ENCODE measurements around the gene CXCL10.
"Not testable (repeated sequence)": the region's sequence is repeated elsewhere in the genome, so short reads cannot be mapped to it uniquely, and the experiment has no call there.

The CXCL10 gene

GRCh38 chr4:76023389-76023788 lies at the start of gene CXCL10:
Gene CXCL10 (minus strand): TSS chr4:76023497. CDS start chr4:76023431, 66 bp downstream.
- DNase-seq: no peak

- no peak for DNase-seq
These were observed 49.5 kb upstream of the CXCL10 start for GRCh38 chr4:76072760-76073159.

- peak; percentile 80 for DNase-seq
These were observed 44.5 kb upstream of the CXCL10 start for GRCh38 chr4:76067652-76068286.

GRCh38 chr4:76066546-76066945 lies 43.2 kb upstream of the CXCL10 start:
- no peak for DNase-seq

- no peak for DNase-seq
These were observed 38.7 kb upstream of the CXCL10 start for GRCh38 chr4:76061982-76062381.

- DNase-seq: no peak
These were observed 38.1 kb upstream of the CXCL10 start for GRCh38 chr4:76061421-76061820.

- no peak for DNase-seq
These were observed 37.2 kb upstream of the CXCL10 start for GRCh38 chr4:76060506-76060905.

- DNase-seq: no peak
These were observed 36.5 kb upstream of the CXCL10 start for GRCh38 chr4:76059750-76060149.

- DNase-seq: no peak
These were observed 35.7 kb upstream of the CXCL10 start for GRCh38 chr4:76058888-76059426.

- DNase-seq: no peak
These were observed 35.0 kb upstream of the CXCL10 start for GRCh38 chr4:76058302-76058701.

- no peak for DNase-seq
These were observed 32.1 kb upstream of the CXCL10 start for GRCh38 chr4:76055421-76055820.

GRCh38 chr4:76055016-76055415 lies 31.7 kb upstream of the CXCL10 start:
- peak; percentile 36 for DNase-seq

GRCh38 chr4:76053730-76054129 lies 30.4 kb upstream of the CXCL10 start:
- DNase-seq: no peak

GRCh38 chr4:76050560-76051050 lies 27.3 kb upstream of the CXCL10 start:
- not testable (repeated sequence) for DNase-seq

- not testable (repeated sequence) for DNase-seq
These were observed 26.6 kb upstream of the CXCL10 start for GRCh38 chr4:76049860-76050416.

GRCh38 chr4:76044686-76045085 lies 21.4 kb upstream of the CXCL10 start:
- DNase-seq: not testable (repeated sequence)

- not testable (repeated sequence) for DNase-seq
These were observed 20.0 kb upstream of the CXCL10 start for GRCh38 chr4:76043306-76043705.

GRCh38 chr4:76042241-76042998 lies 19.1 kb upstream of the CXCL10 start:
- not testable (repeated sequence) for DNase-seq

GRCh38 chr4:76036855-76037254 lies 13.6 kb upstream of the CXCL10 start:
- no peak for DNase-seq

- DNase-seq: no peak
These were observed 12.6 kb upstream of the CXCL10 start, which contains the start of gene CXCL11 for GRCh38 chr4:76035799-76036380. Gene CXCL11 (minus strand): TSS chr4:76036070. CDS start chr4:76035987, 83 bp downstream.

GRCh38 chr4:76035141-76035540 lies 11.8 kb upstream of the CXCL10 start:
- DNase-seq: no peak

- no peak for DNase-seq
These were observed 6.0 kb upstream of the CXCL10 start for GRCh38 chr4:76029300-76029699.

- DNase-seq: no peak
These were observed 5.1 kb upstream of the CXCL10 start for GRCh38 chr4:76028350-76028765.

Measured in stimulated activated CD8-positive, alpha-beta memory T cell treated with anti-CD3 and anti-CD28 coated beads, Interleukin-4, amount 100 ng/mL, for 48 hours (primary cell).